ENCODE results near the gene CERS3.

CERS3 gene

DNA sequence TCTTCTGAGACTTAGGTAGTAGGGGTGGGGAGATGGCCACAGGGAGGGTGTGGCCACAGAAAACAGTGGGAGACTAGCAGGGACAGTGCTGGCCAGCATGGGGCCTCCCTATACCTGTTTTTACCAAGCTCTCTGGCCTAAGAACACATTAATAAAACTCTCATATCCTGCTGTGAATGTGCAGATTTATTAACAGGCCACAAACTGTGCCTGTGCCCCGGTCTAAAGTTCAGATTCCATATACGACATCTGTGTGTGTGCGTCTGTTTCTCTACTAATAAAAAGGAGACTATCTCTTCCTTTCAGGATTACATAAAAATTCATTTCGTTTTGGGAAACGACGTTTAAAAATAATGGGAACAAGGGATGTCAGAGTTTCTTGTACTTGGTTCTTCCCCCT lies 94.2 kb downstream of the CERS3 start:
- TF ChIP-seq GABPA (IDR thresholded peaks at IDR 0.05; ENCODE audit: low read depth), result no peak
- TF ChIP-seq SPI1 (IDR thresholded peaks at IDR 0.05; ENCODE audit: borderline replicate concordance, low read depth), result no peak
- TF ChIP-seq, protein P1, sequence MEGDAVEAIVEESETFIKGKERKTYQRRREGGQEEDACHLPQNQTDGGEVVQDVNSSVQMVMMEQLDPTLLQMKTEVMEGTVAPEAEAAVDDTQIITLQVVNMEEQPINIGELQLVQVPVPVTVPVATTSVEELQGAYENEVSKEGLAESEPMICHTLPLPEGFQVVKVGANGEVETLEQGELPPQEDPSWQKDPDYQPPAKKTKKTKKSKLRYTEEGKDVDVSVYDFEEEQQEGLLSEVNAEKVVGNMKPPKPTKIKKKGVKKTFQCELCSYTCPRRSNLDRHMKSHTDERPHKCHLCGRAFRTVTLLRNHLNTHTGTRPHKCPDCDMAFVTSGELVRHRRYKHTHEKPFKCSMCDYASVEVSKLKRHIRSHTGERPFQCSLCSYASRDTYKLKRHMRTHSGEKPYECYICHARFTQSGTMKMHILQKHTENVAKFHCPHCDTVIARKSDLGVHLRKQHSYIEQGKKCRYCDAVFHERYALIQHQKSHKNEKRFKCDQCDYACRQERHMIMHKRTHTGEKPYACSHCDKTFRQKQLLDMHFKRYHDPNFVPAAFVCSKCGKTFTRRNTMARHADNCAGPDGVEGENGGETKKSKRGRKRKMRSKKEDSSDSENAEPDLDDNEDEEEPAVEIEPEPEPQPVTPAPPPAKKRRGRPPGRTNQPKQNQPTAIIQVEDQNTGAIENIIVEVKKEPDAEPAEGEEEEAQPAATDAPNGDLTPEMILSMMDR (IDR thresholded peaks at IDR 0.05; ENCODE audit: insufficient read depth, low read length), result no peak
- no peak for TF ChIP-seq POLR2AphosphoS5 (IDR thresholded peaks at IDR 0.05; ENCODE audit: low read depth)
- TF ChIP-seq, protein P2, sequence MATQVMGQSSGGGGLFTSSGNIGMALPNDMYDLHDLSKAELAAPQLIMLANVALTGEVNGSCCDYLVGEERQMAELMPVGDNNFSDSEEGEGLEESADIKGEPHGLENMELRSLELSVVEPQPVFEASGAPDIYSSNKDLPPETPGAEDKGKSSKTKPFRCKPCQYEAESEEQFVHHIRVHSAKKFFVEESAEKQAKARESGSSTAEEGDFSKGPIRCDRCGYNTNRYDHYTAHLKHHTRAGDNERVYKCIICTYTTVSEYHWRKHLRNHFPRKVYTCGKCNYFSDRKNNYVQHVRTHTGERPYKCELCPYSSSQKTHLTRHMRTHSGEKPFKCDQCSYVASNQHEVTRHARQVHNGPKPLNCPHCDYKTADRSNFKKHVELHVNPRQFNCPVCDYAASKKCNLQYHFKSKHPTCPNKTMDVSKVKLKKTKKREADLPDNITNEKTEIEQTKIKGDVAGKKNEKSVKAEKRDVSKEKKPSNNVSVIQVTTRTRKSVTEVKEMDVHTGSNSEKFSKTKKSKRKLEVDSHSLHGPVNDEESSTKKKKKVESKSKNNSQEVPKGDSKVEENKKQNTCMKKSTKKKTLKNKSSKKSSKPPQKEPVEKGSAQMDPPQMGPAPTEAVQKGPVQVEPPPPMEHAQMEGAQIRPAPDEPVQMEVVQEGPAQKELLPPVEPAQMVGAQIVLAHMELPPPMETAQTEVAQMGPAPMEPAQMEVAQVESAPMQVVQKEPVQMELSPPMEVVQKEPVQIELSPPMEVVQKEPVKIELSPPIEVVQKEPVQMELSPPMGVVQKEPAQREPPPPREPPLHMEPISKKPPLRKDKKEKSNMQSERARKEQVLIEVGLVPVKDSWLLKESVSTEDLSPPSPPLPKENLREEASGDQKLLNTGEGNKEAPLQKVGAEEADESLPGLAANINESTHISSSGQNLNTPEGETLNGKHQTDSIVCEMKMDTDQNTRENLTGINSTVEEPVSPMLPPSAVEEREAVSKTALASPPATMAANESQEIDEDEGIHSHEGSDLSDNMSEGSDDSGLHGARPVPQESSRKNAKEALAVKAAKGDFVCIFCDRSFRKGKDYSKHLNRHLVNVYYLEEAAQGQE (IDR thresholded peaks at IDR 0.05; ENCODE audit: insufficient replicate concordance, low read depth), result no peak
- Histone ChIP-seq H3K27me3 (ENCODE audit: insufficient read depth, poor library complexity, severe bottlenecking) (no peaks in the 10 kb centered on the region), H3K4me3 (replicated peaks; ENCODE audit: insufficient read depth, low read length) (no peak overlapping the region), H3K27ac (replicated peaks) (no peak overlapping the region)
- no peak for DNase-seq (ENCODE audit: low read depth in 1 of 2, low spot score in 1 of 2)

DNA sequence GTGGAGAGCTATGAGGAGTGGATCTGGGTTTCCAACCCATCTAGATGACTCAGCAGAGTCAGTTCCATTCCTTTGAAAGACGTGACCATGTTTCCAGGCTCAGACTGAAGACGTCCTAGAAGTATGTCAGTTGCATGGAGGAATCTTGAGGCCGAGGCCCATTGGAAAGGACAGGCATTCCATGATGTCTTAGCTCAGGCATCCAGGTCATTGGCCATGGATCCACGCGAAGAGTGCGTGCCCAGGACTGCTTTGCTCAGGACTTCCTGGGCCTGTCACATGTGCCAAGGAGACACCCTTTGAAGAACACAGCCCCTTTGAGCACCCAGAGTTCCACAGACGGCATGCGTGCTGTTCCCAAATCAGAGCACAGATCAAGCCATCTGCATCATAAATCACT lies 94.7 kb downstream of the CERS3 start:
- Histone ChIP-seq H3K4me3 (replicated peaks; ENCODE audit: insufficient read depth, low read length) (no peak overlapping the region), H3K27ac (replicated peaks) (no peak overlapping the region), H3K27me3 (ENCODE audit: insufficient read depth, poor library complexity, severe bottlenecking) (no peaks in the 10 kb centered on the region)
- no peak for DNase-seq (ENCODE audit: low read depth in 1 of 2, low spot score in 1 of 2)
- TF ChIP-seq, protein P1 (IDR thresholded peaks at IDR 0.05; ENCODE audit: insufficient read depth, low read length), result no peak

DNA sequence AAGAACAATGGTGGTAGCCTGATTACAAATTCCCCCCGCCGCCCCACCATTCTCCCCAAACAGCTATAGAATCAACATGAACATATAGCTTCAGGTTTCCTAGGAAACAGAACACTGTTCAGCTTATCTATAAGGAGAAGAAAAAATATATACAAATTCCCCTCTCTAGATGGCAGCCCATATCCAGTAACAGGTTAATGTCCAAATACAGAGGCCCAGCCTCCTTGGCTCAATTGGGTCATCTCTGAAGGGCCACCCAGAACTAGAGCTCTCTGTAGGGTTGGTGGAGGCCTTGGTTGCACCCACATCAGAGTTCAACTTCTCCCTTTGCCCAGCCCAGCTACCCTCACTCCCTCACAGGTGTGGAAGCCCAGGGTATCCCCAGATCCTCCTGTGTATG lies 95.4 kb downstream of the CERS3 start:
- no peak overlapping the region for H3K27ac ChIP-seq (replicated peaks)
- no peak overlapping the region for H3K4me3 ChIP-seq (replicated peaks; ENCODE audit: insufficient read depth, low read length)
- TF ChIP-seq GABPA (IDR thresholded peaks at IDR 0.05; ENCODE audit: low read depth), result no peak
- TF ChIP-seq, protein P1 (IDR thresholded peaks at IDR 0.05; ENCODE audit: insufficient read depth, low read length), result no peak
- TF ChIP-seq, protein P2 (IDR thresholded peaks at IDR 0.05; ENCODE audit: insufficient replicate concordance, low read depth), result no peak
- no peak for TF ChIP-seq SPI1 (IDR thresholded peaks at IDR 0.05; ENCODE audit: borderline replicate concordance, low read depth)
- no peak for TF ChIP-seq POLR2AphosphoS5 (IDR thresholded peaks at IDR 0.05; ENCODE audit: low read depth)
- H3K27me3 ChIP-seq (ENCODE audit: insufficient read depth, poor library complexity, severe bottlenecking), result no peaks in the 10 kb centered on the region
- DNase-seq (ENCODE audit: low read depth in 1 of 2, low spot score in 1 of 2), result peak in 1 of 2 experiments; percentile 22

DNA sequence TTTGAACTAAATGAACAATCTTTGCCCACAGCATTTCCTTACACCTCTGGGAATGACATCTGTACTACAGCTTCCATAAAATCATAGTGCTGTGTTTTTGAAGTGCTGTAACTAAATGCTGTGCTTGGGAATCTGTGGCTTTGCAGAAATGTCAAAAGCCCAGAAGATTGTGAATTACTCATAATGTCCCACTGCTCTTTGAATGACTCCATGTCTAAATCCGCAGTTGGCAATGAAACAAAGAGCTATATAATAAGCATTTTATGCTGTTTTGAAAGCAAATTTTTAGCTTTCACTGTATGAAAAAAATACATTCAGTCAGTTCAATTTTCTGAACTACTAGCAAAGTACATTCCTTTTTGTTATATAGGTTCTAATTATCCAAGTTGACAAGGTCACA lies 98.3 kb downstream of the CERS3 start:
- Histone ChIP-seq H3K4me3 (replicated peaks; ENCODE audit: insufficient read depth, low read length) (no peak overlapping the region), H3K27ac (replicated peaks) (peak overlapping the region; percentile 63), H3K27me3 (ENCODE audit: insufficient read depth, poor library complexity, severe bottlenecking) (no peaks in the 10 kb centered on the region)
- no peak for DNase-seq (ENCODE audit: low read depth in 1 of 2, low spot score in 1 of 2)
- TF ChIP-seq, protein P1 (IDR thresholded peaks at IDR 0.05; ENCODE audit: insufficient read depth, low read length), result no peak
- TF ChIP-seq POLR2AphosphoS5 (IDR thresholded peaks at IDR 0.05; ENCODE audit: low read depth) (no peak), GABPA (IDR thresholded peaks at IDR 0.05; ENCODE audit: low read depth) (no peak), SPI1 (IDR thresholded peaks at IDR 0.05; ENCODE audit: borderline replicate concordance, low read depth) (no peak)
- TF ChIP-seq, protein P2 (IDR thresholded peaks at IDR 0.05; ENCODE audit: insufficient replicate concordance, low read depth), result no peak

All from HL-60 (cell line).